ENCODE data around the gene LMNA. TPM values are rescaled to one million over a fixed set of nuclear protein-coding genes. Genes with fewer than 3 reads are reported as not detected.
A peak's percentile ranks its signal among the peaks of the same experiment; 100 is the strongest.

The LMNA gene
- total RNA-seq, 6 experiments from 2014 or later: 79.4 to 129 (median 98.8) TPM

- intact Hi-C loops (cut with DNase I): no loop called here
- Histone ChIP-seq H3K27me3 (no peaks in the 10 kb centered on the region), H3K4me3 (no peak overlapping the region), H3K27ac (no peak overlapping the region), H3K9me3 (no peaks in the 10 kb centered on the region), H3K36me3 (no peaks in the 10 kb centered on the region), H3K4me1 (peaks cover 0 to 13% (median 2%) of the 10 kb centered on the region in 4 donors)
- 65% methylated on average over 3 of the region's 4 CpGs for WGBS (ENCODE audit: insufficient coverage, low coverage, low lambda C conversion rate, missing lambda C conversion rate)
- ATAC-seq (no peak), DNase-seq (no peak)
- TF ChIP-seq, protein P1, sequence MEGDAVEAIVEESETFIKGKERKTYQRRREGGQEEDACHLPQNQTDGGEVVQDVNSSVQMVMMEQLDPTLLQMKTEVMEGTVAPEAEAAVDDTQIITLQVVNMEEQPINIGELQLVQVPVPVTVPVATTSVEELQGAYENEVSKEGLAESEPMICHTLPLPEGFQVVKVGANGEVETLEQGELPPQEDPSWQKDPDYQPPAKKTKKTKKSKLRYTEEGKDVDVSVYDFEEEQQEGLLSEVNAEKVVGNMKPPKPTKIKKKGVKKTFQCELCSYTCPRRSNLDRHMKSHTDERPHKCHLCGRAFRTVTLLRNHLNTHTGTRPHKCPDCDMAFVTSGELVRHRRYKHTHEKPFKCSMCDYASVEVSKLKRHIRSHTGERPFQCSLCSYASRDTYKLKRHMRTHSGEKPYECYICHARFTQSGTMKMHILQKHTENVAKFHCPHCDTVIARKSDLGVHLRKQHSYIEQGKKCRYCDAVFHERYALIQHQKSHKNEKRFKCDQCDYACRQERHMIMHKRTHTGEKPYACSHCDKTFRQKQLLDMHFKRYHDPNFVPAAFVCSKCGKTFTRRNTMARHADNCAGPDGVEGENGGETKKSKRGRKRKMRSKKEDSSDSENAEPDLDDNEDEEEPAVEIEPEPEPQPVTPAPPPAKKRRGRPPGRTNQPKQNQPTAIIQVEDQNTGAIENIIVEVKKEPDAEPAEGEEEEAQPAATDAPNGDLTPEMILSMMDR (IDR thresholded peaks at IDR 0.05): no peak
- no peak for TF ChIP-seq POLR2A (IDR thresholded peaks at IDR 0.05)
Observed at GRCh38 chr1:156100205-156100995, 14.1 kb upstream of the LMNA start.

DNA sequence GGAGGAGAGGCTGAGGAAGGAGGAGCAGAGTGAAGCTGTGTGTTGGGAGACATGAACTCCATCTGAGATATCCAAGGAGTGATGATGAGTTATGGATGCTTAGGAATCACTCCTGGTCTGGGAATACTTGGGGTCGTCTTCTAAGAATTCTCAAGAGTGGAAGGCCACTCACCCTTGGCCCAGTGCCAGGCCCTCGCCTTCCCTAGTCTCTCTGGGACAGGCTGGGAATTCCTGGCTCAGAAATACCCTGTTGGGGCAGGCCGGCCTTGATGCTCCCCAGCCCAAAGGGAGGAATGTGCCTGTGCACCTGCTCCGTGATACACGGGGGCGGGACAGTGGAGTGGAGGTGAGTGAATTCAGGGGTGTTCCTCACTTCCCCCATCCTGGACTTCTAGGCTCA, 12.6 kb upstream of the LMNA start:
- intact Hi-C loops (cut with DNase I): no loop called here
- Histone ChIP-seq H3K9me3 (no peaks in the 10 kb centered on the region), H3K36me3 (no peaks in the 10 kb centered on the region), H3K4me1 (peaks cover 0 to 13% (median 3%) of the 10 kb centered on the region in 4 donors), H3K4me3 (no peak overlapping the region), H3K27ac (no peak overlapping the region), H3K27me3 (no peaks in the 10 kb centered on the region)
- ATAC-seq (no peak), DNase-seq (no peak)
- TF ChIP-seq POLR2A (IDR thresholded peaks at IDR 0.05): no peak
- TF ChIP-seq, protein P1 (IDR thresholded peaks at IDR 0.05): no peak
- 78% methylated on average over 6 of the region's 6 CpGs for WGBS (ENCODE audit: insufficient coverage, low coverage, low lambda C conversion rate, missing lambda C conversion rate)

- WGBS (ENCODE audit: insufficient coverage, low coverage, low lambda C conversion rate, missing lambda C conversion rate): 73% methylated on average over 10 of the region's 16 CpGs
- DNase-seq: no peak
- Histone ChIP-seq H3K9me3 (no peaks in the 10 kb centered on the region), H3K4me3 (no peak overlapping the region), H3K27me3 (no peaks in the 10 kb centered on the region), H3K4me1 (peaks cover 0 to 11% (median 3%) of the 10 kb centered on the region in 4 donors), H3K36me3 (no peaks in the 10 kb centered on the region), H3K27ac (no peak overlapping the region)
- intact Hi-C loops (cut with DNase I): no loop called here
- no peak for ATAC-seq
- no peak for TF ChIP-seq POLR2A (IDR thresholded peaks at IDR 0.05)
- TF ChIP-seq, protein P1 (IDR thresholded peaks at IDR 0.05): no peak
Observed at GRCh38 chr1:156102633-156103511, 11.6 kb upstream of the LMNA start.

DNA sequence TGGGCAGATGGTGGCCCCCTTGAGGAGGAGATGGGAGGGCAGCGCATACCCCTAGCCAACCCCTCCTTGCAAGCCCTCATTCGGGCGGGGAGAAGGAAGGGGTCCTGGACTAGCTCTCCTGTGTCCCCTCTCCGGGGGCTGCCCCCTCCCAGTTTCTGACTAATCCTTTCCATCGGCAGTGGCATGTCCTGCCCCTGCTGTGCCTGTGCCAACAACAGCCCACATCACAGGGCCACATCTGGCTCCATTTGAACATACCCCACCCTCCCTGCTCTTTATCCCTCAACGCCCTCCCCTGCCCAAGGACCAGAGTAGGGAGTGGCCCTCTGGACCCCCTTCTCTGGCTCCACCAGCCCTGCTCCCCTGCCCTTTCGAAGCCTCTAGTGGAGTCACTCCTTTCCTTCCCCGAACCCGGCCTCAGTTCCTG, 11.0 kb upstream of the LMNA start:
- intact Hi-C loops (cut with DNase I): no loop called here
- peak overlapping the region in 1 of 3 donors; percentile 18 for H3K27ac ChIP-seq
- 71% methylated on average over 4 of the region's 9 CpGs for WGBS (ENCODE audit: insufficient coverage, low coverage, low lambda C conversion rate, missing lambda C conversion rate)
- no peak overlapping the region for H3K4me3 ChIP-seq
- ATAC-seq (no peak), DNase-seq (no peak)
- H3K9me3 ChIP-seq: no peaks in the 10 kb centered on the region
- H3K4me1 ChIP-seq: peaks cover 0 to 11% (median 3%) of the 10 kb centered on the region in 4 donors
- H3K36me3 ChIP-seq: no peaks in the 10 kb centered on the region
- no peak for TF ChIP-seq POLR2A (IDR thresholded peaks at IDR 0.05)
- TF ChIP-seq, protein P1 (IDR thresholded peaks at IDR 0.05): no peak
- no peaks in the 10 kb centered on the region for H3K27me3 ChIP-seq

All from right lobe of liver (tissue), 6 donors.